Transverse colon (tissue), 4 donors: Measurements from ENCODE around the gene HTR2A. TPM values are rescaled to one million over a fixed set of nuclear protein-coding genes. Genes with fewer than 3 reads are reported as not detected.
A peak's percentile ranks its signal among the peaks of the same experiment; 100 is the strongest.

Experiments
- DNase-seq: peaks from one replicate; pipeline ENCODE4 v3.0.0-alpha.2; 2019
- H3K27ac ChIP-seq, 4 donors: fragments of 200-600 bp; sonication (generic); 2 replicates each; pipeline ENCODE4 v1.5.1; 2016 to 2018; ENCODE audit warnings: inconsistent platforms in 4 of 4
- H3K27me3 ChIP-seq: fragments of 200-600 bp; sonication (generic); 2 replicates; pipeline ENCODE4 v1.5.1; 2017; ENCODE audit warnings: inconsistent platforms
- H3K36me3 ChIP-seq, 4 donors: fragments of 200-600 bp; sonication (generic); 2 replicates each; pipeline ENCODE4 v1.5.1; 2017 to 2019; ENCODE audit warnings: inconsistent platforms in 4 of 4
- H3K4me1 ChIP-seq, 4 donors: fragments of 200-600 bp; sonication (generic); 2 replicates each; pipeline ENCODE4 v1.5.1; 2017 to 2020; ENCODE audit warnings: inconsistent platforms in 4 of 4
- H3K4me3 ChIP-seq, 4 donors: fragments of 200-600 bp; sonication (generic); 1 replicate in 1 of 4; 2 replicates in 3 of 4; pipeline versions ENCODE4 v1.5.1 to v1.6.1; 2017 to 2019; ENCODE audit warnings: inconsistent platforms in 4 of 4
- H3K9me3 ChIP-seq, 2 donors: fragments of 200-600 bp; sonication (generic); 2 replicates each; pipeline ENCODE4 v1.5.1; 2017 to 2019; ENCODE audit warnings: inconsistent platforms in 2 of 2
- CTCF ChIP-seq, 5 experiments: fragments of 200-600 bp in 3 of 5; fragments of 450-650 bp in 2 of 5; sonication (generic) in 3 of 5; IDR thresholded peaks; 1 replicate in 2 of 5; 2 replicates in 3 of 5; pipeline ENCODE4 v1.5.1; 2016 to 2017; ENCODE audit warnings: antibody characterized with exemption in 5 of 5, inconsistent platforms in 3 of 5, mild to moderate bottlenecking in 2 of 5, moderate library complexity in 1 of 5
- EP300 ChIP-seq: sonication (generic); formaldehyde crosslinking; IDR thresholded peaks from one replicate; pipeline ENCODE4 v1.6.1; 2017; ENCODE audit warnings: antibody characterized with exemption, low read depth
- POLR2A ChIP-seq: fragments of 450-650 bp; IDR thresholded peaks from one replicate; pipeline ENCODE4 v1.6.1; 2016; ENCODE audit warnings: antibody characterized with exemption, mild to moderate bottlenecking, moderate library complexity
- POLR2AphosphoS5 ChIP-seq, 3 donors: sonication (generic); formaldehyde crosslinking; IDR thresholded peaks; one replicate each; pipeline ENCODE4 v1.6.1; 2016; ENCODE audit warnings: antibody characterized with exemption in 3 of 3
- WGBS, 2 donors: methylation state at CpG; one replicate each; pipeline ENCODE4 v1.1.5; 2018; ENCODE audit warnings: low coverage in 1 of 2; 5-methylcytosine and 5-hydroxymethylcytosine counted together
- in situ Hi-C, 4 donors: fragments of 200-750 bp; cut with MboI; loops; one replicate each; pipeline versions ENCODE4 v1.15.0 to v1.15.1; 2017; ENCODE audit warnings: low sequenced_read_pairs in 3 of 4, low pct_ligation_motif_present in 1 of 4, low pct_unique_long_range_greater_than_20kb in 1 of 4
- intact Hi-C: fragments of 100-400 bp; cut with DNase I; formaldehyde crosslinking; loops from one replicate; pipeline ENCODE4 v1.15.1; 2023; ENCODE audit warnings: low total_unique reads
- total RNA-seq, 4 donors: library from RNA; depleted of rRNA; stranded (reverse); fragments of >200 nt; gene quantifications; one replicate each; pipeline ENCODE4 v1.1.0, GENCODE V29; 2016

The HTR2A gene
- total RNA-seq, 4 donors from 2014 or later = 0.14 to 0.20 (median 0.16) TPM; not detected in 1

- Histone ChIP-seq H3K27ac (no peak overlapping the region), H3K9me3 (no peaks in the 10 kb centered on the region), H3K36me3 (no peaks in the 10 kb centered on the region), H3K4me1 (peaks cover 0 to under 1% (median 0%) of the 10 kb centered on the region in 4 donors), H3K27me3 (no peaks in the 10 kb centered on the region), H3K4me3 (no peak overlapping the region)
- in situ Hi-C loops (no loop called here), intact Hi-C loops (no loop called here)
- 89% methylated on average over 4 to 5 of the region's 5 CpGs for WGBS, 2 donors
- no peak for DNase-seq
- no peak for TF ChIP-seq POLR2AphosphoS5 (IDR thresholded peaks at IDR 0.05)
- no peak for TF ChIP-seq CTCF (IDR thresholded peaks at IDR 0.05)
- no peak for TF ChIP-seq EP300
- TF ChIP-seq POLR2A = no peak
Measured at GRCh38 chr13:46803586-46803985, 93.3 kb downstream of the HTR2A start.

GRCh38 chr13:46801858-46802257 is 95.0 kb downstream of the HTR2A start:
- 57 to 67% methylated on average over 1 of the region's 1 CpG for WGBS, 2 donors
- Histone ChIP-seq H3K4me3 (no peak overlapping the region), H3K4me1 (peaks cover 0 to 14% (median 5%) of the 10 kb centered on the region in 4 donors), H3K9me3 (no peaks in the 10 kb centered on the region), H3K36me3 (no peaks in the 10 kb centered on the region), H3K27ac (no peak overlapping the region), H3K27me3 (no peaks in the 10 kb centered on the region)
- TF ChIP-seq EP300 = no peak
- TF ChIP-seq POLR2A = no peak
- no peak for TF ChIP-seq CTCF (IDR thresholded peaks at IDR 0.05)
- TF ChIP-seq POLR2AphosphoS5 (IDR thresholded peaks at IDR 0.05) = no peak
- intact Hi-C loops (no loop called here), in situ Hi-C loops (no loop called here)
- no peak for DNase-seq

GRCh38 chr13:46799139-46799538 is 97.7 kb downstream of the HTR2A start:
- TF ChIP-seq CTCF (IDR thresholded peaks at IDR 0.05) (no peak), POLR2AphosphoS5 (IDR thresholded peaks at IDR 0.05) (no peak), POLR2A (no peak), EP300 (no peak)
- in situ Hi-C loops (no loop called here), intact Hi-C loops (no loop called here)
- Histone ChIP-seq H3K36me3 (no peaks in the 10 kb centered on the region), H3K27ac (no peak overlapping the region), H3K27me3 (no peaks in the 10 kb centered on the region), H3K4me1 (peaks cover 10 to 36% (median 21%) of the 10 kb centered on the region in 4 donors), H3K9me3 (no peaks in the 10 kb centered on the region), H3K4me3 (no peak overlapping the region)
- WGBS, 2 donors = 78 to 90% methylated on average over 4 of the region's 4 CpGs
- no peak for DNase-seq

GRCh38 chr13:46797501-46798237 is 99.2 kb downstream of the HTR2A start:
- peaks cover 10 to 49% (median 21%) of the 10 kb centered on the region in 4 donors for H3K4me1 ChIP-seq
- 28 to 30% methylated on average over 5 to 9 of the region's 9 CpGs for WGBS, 2 donors
- H3K27me3 ChIP-seq = no peaks in the 10 kb centered on the region
- intact Hi-C loops = no loop called here
- TF ChIP-seq POLR2A = no peak
- no peak for TF ChIP-seq CTCF (IDR thresholded peaks at IDR 0.05)
- no peak for TF ChIP-seq EP300
- no peak for TF ChIP-seq POLR2AphosphoS5 (IDR thresholded peaks at IDR 0.05)
- in situ Hi-C loops = no loop called here
- H3K9me3 ChIP-seq = no peaks in the 10 kb centered on the region
- H3K4me3 ChIP-seq = peak overlapping the region; percentile 60 to 96 (median 70)
- no peak for DNase-seq
- no peaks in the 10 kb centered on the region for H3K36me3 ChIP-seq
- H3K27ac ChIP-seq = peak overlapping the region; percentile 92 to 96 (median 93)
